G401.6 (cell line): ENCODE measurements around the gene FAM151A.
"Not testable (repeated sequence)": the region's sequence is repeated elsewhere in the genome, so short reads cannot be mapped to it uniquely, and the experiment has no call there.

Experiments
- FAIRE-seq: peaks from 2 replicates; lab custom pipeline; 2012; peaks lifted over from hg19 to GRCh38; lab: Jason Lieb, UNC

Gene FAM151A

GRCh38 chr1:54636461-54637446, 13.4 kb upstream of the FAM151A start:
- not testable (repeated sequence) for FAIRE-seq

- FAIRE-seq, result not testable (repeated sequence)
Measured at GRCh38 chr1:54635804-54636203, 12.5 kb upstream of the FAM151A start.

GRCh38 chr1:54627196-54627595, 3.9 kb upstream of the FAM151A start:
- no peak for FAIRE-seq

GRCh38 chr1:54624466-54625464, 1.4 kb upstream of the FAM151A start:
- no peak for FAIRE-seq

- no peak for FAIRE-seq
Measured at GRCh38 chr1:54619749-54620148, 3.6 kb downstream of the FAM151A start.

GRCh38 chr1:54615531-54616279, 7.6 kb downstream of the FAM151A start:
- FAIRE-seq, result no peak

GRCh38 chr1:54614563-54614962, 8.8 kb downstream of the FAM151A start:
- no peak for FAIRE-seq

- no peak for FAIRE-seq
Measured at GRCh38 chr1:54614024-54614423, 9.3 kb downstream of the FAM151A start.

- no peak for FAIRE-seq
Measured at GRCh38 chr1:54611621-54612020, 11.7 kb downstream of the FAM151A start.

GRCh38 chr1:54610601-54611580, 12.4 kb downstream of the FAM151A start:
- peak; percentile 83 for FAIRE-seq

- no peak for FAIRE-seq
Measured at GRCh38 chr1:54610048-54610447, 13.3 kb downstream of the FAM151A start.

GRCh38 chr1:54609301-54609921, 13.9 kb downstream of the FAM151A start:
- no peak for FAIRE-seq

- no peak for FAIRE-seq
Measured at GRCh38 chr1:54608566-54609230, 14.6 kb downstream of the FAM151A start.

GRCh38 chr1:54607821-54608565, 15.3 kb downstream of the FAM151A start:
- no peak for FAIRE-seq

- FAIRE-seq, result no peak
Measured at GRCh38 chr1:54606990-54607325, 16.4 kb downstream of the FAM151A start.

- no peak for FAIRE-seq
Measured at GRCh38 chr1:54606096-54606989, 17.0 kb downstream of the FAM151A start.

- FAIRE-seq, result no peak
Measured at GRCh38 chr1:54604572-54605370, 18.6 kb downstream of the FAM151A start.
